Right lobe of liver (tissue), 6 donors: Measurements from ENCODE around the gene ARL13B. TPM values are rescaled to one million over a fixed set of nuclear protein-coding genes. Genes with fewer than 3 reads are reported as not detected.
"Not testable (repeated sequence)": the region's sequence is repeated elsewhere in the genome, so short reads cannot be mapped to it uniquely, and the experiment has no call there.

Source experiments
- ATAC-seq, 4 donors: fragments of 200-7000 bp; cut with Tn5 transposase; one replicate each; pipeline ENCODE4 v1.9.1; 2020; ENCODE audit warnings: mild to moderate bottlenecking in 4 of 4, moderate library complexity in 4 of 4
- DNase-seq, 3 donors: peaks; one replicate each; pipeline ENCODE4 v3.0.0-alpha.2; 2020
- H3K27ac ChIP-seq, 3 donors: fragments of 200-600 bp; one replicate each; pipeline ENCODE4 v1.8.0; 2022
- H3K27me3 ChIP-seq, 2 donors: fragments of 200-600 bp; one replicate each; pipeline ENCODE4 v1.8.0; 2022
- H3K36me3 ChIP-seq, 4 donors: fragments of 200-600 bp; sonication (generic) in 1 of 4; one replicate each; pipeline versions ENCODE4 v1.5.1 to v1.8.0; 2017 to 2022; ENCODE audit warnings: control low read depth in 1 of 4
- H3K4me1 ChIP-seq, 4 donors: fragments of 200-600 bp; sonication (generic) in 1 of 4; one replicate each; pipeline versions ENCODE4 v1.5.1 to v1.8.0; 2017 to 2022; ENCODE audit warnings: control low read depth in 1 of 4
- H3K4me3 ChIP-seq, 3 donors: fragments of 200-600 bp; one replicate each; pipeline ENCODE4 v1.8.0; 2022
- H3K9me3 ChIP-seq, 4 donors: fragments of 200-600 bp; sonication (generic) in 1 of 4; one replicate each; pipeline versions ENCODE4 v1.5.1 to v1.8.0; 2017 to 2022; ENCODE audit warnings: control low read depth in 1 of 4
- CTCF ChIP-seq, 4 donors: fragments of 200-600 bp in 3 of 4; fragments of 450-650 bp in 1 of 4; IDR thresholded peaks; one replicate each; pipeline versions ENCODE4 v1.5.1 to v1.8.0; 2016 to 2022; ENCODE audit warnings: antibody characterized with exemption in 4 of 4, mild to moderate bottlenecking in 2 of 4
- POLR2A ChIP-seq: fragments of 450-650 bp; IDR thresholded peaks from one replicate; pipeline ENCODE4 v1.6.1; 2017; ENCODE audit warnings: antibody characterized with exemption, mild to moderate bottlenecking
- WGBS: methylation state at CpG from one replicate; pipeline ENCODE4 v1.1.6; 2018; ENCODE audit warnings: low coverage, low lambda C conversion rate; ENCODE audit not compliant: insufficient coverage; ENCODE audit errors: missing lambda C conversion rate; 5-methylcytosine and 5-hydroxymethylcytosine counted together
- intact Hi-C, 2 donors: fragments of 100-400 bp; cut with DNase I; formaldehyde crosslinking; loops; one replicate each; pipeline versions ENCODE4 v1.11.2 to v1.14.1; 2022
- total RNA-seq, 6 experiments: library from RNA; depleted of rRNA in 2 of 6; stranded (reverse); fragments of >200 nt in 2 of 6; fragmentation: NEBNext Ultra II Directional in 3 of 6; extraction: Animal tissue kit (Norgen Biotek cat#: 25700) in 3 of 6; gene quantifications; one replicate each; pipeline versions ENCODE4 v1.1.0 to v1.2.4, GENCODE V29; 2016 to 2023
- donor health status: DM: no; HTN: yes; CAD: no.
- donor health status: DM: no; HTN: no; CAD: no.
- donor health status: DM: no; HTN: no; CAD: no.
- donor health status: DM: no; HTN: yes; CAD: no.
- donor health status: DM: no; HTN: yes; CAD: no.

ARL13B gene
- total RNA-seq, 6 experiments from 2014 or later = 3.9 to 5.6 (median 4.5) TPM

DNA sequence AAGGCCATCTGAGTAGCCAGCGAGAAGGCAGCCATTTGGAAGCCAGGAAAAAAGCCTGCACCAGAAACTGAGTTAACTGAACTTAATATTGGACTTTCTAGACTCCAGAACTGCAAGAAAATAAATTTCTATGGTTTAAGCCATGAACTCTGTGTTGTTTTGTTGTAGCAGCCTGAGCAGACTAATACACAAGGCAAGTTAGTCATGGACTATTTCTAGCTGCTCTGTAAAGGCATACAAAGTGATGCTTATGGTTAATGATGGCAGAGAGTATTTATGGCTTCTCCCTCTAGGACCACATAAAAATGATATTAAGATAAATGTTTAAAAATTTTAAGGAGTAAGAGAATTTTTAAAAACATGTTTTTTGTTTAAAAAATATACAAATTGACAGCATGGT, 43.4 kb upstream of the ARL13B start:
- H3K4me3 ChIP-seq = no peak overlapping the region
- peaks cover 0 to 16% (median 7%) of the 10 kb centered on the region in 4 donors for H3K4me1 ChIP-seq
- no peaks in the 10 kb centered on the region for H3K9me3 ChIP-seq
- no peaks in the 10 kb centered on the region for H3K27me3 ChIP-seq
- WGBS = 92% methylated on average over 1 of the region's 1 CpG
- no peak for ATAC-seq
- intact Hi-C loops = no loop called here
- H3K27ac ChIP-seq = no peak overlapping the region
- TF ChIP-seq POLR2A (no peak), CTCF (IDR thresholded peaks at IDR 0.05) (no peak)
- DNase-seq = no peak
- no peaks in the 10 kb centered on the region for H3K36me3 ChIP-seq

DNA sequence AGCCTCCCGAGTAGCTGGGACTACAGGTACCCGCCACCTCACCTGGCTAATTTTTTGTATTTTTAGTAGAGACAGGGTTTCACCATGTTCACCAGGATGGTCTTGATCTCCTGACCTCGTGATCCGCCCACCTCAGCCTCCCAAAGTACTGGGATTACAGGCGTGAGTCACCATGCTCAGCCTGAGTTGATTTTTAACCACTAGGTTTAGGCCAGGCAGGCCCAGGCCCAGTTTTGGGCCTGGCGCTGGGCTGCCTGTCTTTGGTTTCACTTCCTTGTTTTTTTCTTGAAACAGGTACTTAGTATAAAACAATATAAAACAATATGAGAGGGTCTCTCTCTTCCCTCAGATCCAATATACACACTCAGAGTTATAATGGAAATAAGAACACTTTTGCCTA, 42.5 kb upstream of the ARL13B start:
- peak in 1 of 4 donors; percentile 58 for ATAC-seq
- peaks cover 0 to 16% (median 7%) of the 10 kb centered on the region in 4 donors for H3K4me1 ChIP-seq
- H3K27me3 ChIP-seq, H3K9me3 ChIP-seq, intact Hi-C loops, H3K27ac ChIP-seq, H3K4me3 ChIP-seq, H3K36me3 ChIP-seq, DNase-seq: not testable (repeated sequence)
- WGBS = 81% methylated on average over 4 of the region's 6 CpGs

DNA sequence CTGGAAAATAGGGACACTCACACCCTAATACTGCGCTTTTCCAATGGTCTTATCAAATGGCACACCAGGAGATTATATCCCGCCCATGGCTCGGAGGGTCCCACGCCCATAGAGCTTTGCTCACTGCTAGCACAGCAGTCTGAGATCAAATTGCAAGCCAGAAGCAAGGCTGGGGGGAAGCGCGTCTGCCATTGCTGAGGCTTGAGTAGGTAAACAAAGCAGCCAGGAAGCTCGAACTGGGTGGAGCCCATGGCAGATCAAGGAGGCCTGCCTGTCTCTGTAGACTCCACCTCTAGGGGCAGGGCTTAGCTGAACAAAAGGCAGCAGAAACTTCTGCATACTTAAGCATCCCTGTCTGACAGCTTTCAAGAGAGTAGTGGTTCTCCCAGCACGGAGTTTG, 30.0 kb upstream of the ARL13B start:
- H3K36me3 ChIP-seq, H3K27ac ChIP-seq, H3K4me3 ChIP-seq, H3K9me3 ChIP-seq, ATAC-seq, DNase-seq, H3K4me1 ChIP-seq, H3K27me3 ChIP-seq, intact Hi-C loops: not testable (repeated sequence)
- WGBS = no CpG with 5 or more reads among the region's 8 CpGs

- 33% methylated on average over 1 of the region's 1 CpG for WGBS
- DNase-seq (no peak), ATAC-seq (peak in 1 of 4 donors; percentile 11)
- peaks cover 0 to 2% (median under 1%) of the 10 kb centered on the region in 4 donors for H3K36me3 ChIP-seq
- peaks cover 0 to 35% (median 14%) of the 10 kb centered on the region in 4 donors for H3K4me1 ChIP-seq
- H3K27ac ChIP-seq = peak overlapping the region; percentile 9 to 51 (median 27)
- no peak overlapping the region for H3K4me3 ChIP-seq
- TF ChIP-seq CTCF (IDR thresholded peaks at IDR 0.05) = no peak
- no peak for TF ChIP-seq POLR2A
- H3K9me3 ChIP-seq = no peaks in the 10 kb centered on the region
- intact Hi-C loops = no loop called here
- H3K27me3 ChIP-seq = no peaks in the 10 kb centered on the region
These were observed 18.9 kb upstream of the ARL13B start for GRCh38 chr3:93961026-93961425.

DNA sequence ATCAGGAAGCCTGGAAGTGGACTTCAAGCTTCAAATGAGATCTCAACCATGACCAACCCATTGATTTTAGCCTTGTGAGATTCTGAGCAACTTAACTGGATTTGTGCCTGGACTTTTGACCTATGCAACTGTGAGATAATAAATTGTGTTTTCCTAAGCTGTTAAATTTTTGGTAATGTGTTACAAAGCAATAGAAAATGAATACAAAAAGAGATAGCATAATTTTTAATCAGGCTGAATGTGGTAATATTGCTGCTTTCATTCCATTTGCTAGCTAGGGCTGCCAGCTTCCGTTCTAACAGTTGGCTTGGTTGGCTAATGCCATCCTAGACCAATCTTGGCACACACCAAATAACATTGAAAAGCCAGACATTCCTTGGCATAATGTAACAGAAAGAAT, 18.5 kb upstream of the ARL13B start:
- H3K4me3 ChIP-seq = no peak overlapping the region
- H3K4me1 ChIP-seq = peaks cover 0 to 35% (median 14%) of the 10 kb centered on the region in 4 donors
- DNase-seq (peak in 1 of 3 donors; percentile 61), ATAC-seq (peak; percentile 81 to 89 (median 88))
- H3K36me3 ChIP-seq = peaks cover 0 to 3% (median 2%) of the 10 kb centered on the region in 4 donors
- 7% methylated on average over 1 of the region's 1 CpG for WGBS
- intact Hi-C loops = no loop called here
- no peak for TF ChIP-seq POLR2A
- no peak for TF ChIP-seq CTCF (IDR thresholded peaks at IDR 0.05)
- H3K27ac ChIP-seq = peak overlapping the region; percentile 9 to 51 (median 27)
- H3K9me3 ChIP-seq = no peaks in the 10 kb centered on the region
- no peaks in the 10 kb centered on the region for H3K27me3 ChIP-seq

DNA sequence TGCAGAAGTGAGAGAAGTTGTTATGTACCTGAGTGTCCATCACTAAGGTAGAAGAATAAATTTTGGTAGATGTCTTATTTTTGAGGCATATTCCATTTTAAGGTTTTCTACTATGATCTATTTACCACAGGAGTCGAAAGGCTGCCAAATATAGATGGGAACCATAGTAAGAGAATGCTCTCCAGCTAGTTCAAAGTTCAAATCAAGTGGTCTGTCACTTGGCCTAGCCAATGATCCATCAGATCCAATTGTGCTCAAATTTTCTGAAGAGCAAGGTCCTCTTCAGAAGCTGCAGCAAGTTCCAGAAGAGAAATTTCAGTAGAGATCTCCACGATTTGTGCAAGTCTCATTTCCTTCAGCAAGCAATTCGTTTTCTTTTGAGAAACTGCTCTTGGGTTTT, 17.2 kb upstream of the ARL13B start:
- Histone ChIP-seq H3K4me3 (no peak overlapping the region), H3K9me3 (no peaks in the 10 kb centered on the region), H3K27me3 (no peaks in the 10 kb centered on the region), H3K36me3 (peaks cover 0 to 5% (median 3%) of the 10 kb centered on the region in 4 donors), H3K4me1 (peaks cover 0 to 35% (median 14%) of the 10 kb centered on the region in 4 donors), H3K27ac (peak overlapping the region in 1 of 3 donors; percentile 51)
- WGBS = 43% methylated on average over 3 of the region's 3 CpGs
- intact Hi-C loops = no loop called here
- ATAC-seq (peak in 3 of 4 donors; percentile 27 to 67 (median 53)), DNase-seq (no peak)
- TF ChIP-seq POLR2A = no peak
- TF ChIP-seq CTCF (IDR thresholded peaks at IDR 0.05) = no peak

- H3K9me3 ChIP-seq, intact Hi-C loops, H3K4me3 ChIP-seq, H3K36me3 ChIP-seq, H3K27me3 ChIP-seq, H3K27ac ChIP-seq, DNase-seq, ATAC-seq: not testable (repeated sequence)
- 95% methylated on average over 19 of the region's 19 CpGs for WGBS
- peaks cover 0 to 31% (median 16%) of the 10 kb centered on the region in 4 donors for H3K4me1 ChIP-seq
These were observed 14.8 kb upstream of the ARL13B start for GRCh38 chr3:93965106-93965505.
